Stimulated activated CD8-positive, alpha-beta memory T cell treated with anti-CD3 and anti-CD28 coated beads, Interleukin-15, amount 100 ng/mL, for 4 hours (primary cell): ENCODE measurements around the gene PDXP.
A peak's percentile ranks its signal among the peaks of the same experiment; 100 is the strongest.

Experiments
- DNase-seq, 2 donors: peaks; one replicate each; pipeline ENCODE4 v3.0.0-alpha.2; 2020; ENCODE audit warnings: low read depth in 2 of 2

The PDXP gene

DNA sequence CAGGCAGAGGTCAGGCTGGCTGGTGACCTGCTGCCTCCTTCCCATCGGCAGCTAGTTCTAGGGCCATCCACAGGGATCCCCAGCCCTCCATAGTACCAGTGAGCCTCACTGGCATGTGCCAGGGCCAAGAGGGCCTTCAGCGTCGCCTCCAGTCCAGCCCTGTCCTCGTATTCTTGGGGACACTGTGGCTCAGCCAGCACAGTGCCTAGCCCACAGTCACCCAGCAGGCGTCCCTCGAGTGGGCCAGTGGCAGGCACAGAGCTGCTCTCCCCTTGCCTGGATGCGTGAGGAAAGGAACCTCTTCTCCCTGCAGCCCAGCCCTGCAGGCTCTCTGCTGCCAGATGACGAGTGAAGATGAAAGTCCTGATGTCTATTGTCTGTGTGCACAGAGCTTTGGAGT lies 29.7 kb upstream of the PDXP start:
- no peak for DNase-seq

- no peak for DNase-seq
Measured at GRCh38 chr22:37629928-37630327, 28.6 kb upstream of the PDXP start.

DNA sequence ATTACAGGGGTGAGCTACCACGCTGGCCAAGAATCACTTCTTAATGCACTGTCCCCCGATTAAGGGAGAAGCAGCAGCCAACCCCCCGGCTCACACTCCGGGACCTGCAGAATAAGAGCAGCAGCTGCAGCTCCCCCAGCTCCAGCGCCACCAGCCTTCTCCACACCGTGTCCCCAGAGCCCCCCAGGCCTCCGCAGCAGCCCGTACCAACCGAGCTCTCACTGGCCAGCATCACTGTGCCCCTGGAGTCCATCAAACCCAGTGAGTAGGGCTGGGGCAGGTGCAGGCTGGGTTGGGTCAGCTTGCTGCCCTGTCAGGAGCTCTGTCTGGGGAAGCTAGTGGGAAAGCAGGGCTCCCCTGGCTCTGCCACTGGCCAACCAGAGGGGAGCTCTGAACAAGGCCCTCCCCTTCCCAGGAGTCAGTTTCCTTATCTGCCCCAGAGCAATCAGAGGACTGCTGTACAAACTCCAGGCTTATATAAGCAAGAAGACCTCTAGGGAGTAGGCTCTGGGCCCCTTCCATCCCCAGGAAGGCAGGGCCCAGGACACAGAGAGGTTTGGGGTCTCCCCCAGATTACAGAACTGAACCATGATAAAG lies 27.6 kb upstream of the PDXP start:
- no peak for DNase-seq

- no peak for DNase-seq
Measured at GRCh38 chr22:37631448-37632173, 26.9 kb upstream of the PDXP start.

- DNase-seq, result no peak
Measured at GRCh38 chr22:37632174-37633088, 26.1 kb upstream of the PDXP start.

DNA sequence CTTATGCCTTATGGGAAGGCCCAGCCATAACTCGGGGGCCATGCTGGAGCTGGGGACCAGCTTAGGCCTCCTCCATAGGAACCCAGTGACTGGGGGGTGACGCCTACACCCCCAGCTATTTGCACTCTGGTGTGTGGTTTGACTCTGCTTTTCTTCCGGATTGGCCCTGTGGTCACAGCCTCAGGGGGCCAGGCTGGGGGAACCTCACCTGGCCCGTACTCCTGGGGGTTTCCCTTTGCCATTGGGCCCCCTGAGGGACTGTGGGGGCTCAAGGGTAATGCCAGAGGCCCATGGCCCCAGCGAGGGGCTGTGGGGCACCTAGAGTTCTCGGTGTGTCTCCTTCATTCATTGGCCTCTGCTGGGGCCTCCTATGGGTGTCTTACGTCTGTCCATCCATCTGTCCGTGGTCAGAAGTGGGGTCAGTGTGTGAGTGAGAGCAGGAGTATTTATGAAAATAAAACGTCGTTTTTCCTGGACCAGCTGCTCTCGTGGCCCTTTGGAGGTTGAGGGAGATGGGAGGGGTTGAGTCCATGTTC lies 25.4 kb upstream of the PDXP start:
- no peak for DNase-seq

DNA sequence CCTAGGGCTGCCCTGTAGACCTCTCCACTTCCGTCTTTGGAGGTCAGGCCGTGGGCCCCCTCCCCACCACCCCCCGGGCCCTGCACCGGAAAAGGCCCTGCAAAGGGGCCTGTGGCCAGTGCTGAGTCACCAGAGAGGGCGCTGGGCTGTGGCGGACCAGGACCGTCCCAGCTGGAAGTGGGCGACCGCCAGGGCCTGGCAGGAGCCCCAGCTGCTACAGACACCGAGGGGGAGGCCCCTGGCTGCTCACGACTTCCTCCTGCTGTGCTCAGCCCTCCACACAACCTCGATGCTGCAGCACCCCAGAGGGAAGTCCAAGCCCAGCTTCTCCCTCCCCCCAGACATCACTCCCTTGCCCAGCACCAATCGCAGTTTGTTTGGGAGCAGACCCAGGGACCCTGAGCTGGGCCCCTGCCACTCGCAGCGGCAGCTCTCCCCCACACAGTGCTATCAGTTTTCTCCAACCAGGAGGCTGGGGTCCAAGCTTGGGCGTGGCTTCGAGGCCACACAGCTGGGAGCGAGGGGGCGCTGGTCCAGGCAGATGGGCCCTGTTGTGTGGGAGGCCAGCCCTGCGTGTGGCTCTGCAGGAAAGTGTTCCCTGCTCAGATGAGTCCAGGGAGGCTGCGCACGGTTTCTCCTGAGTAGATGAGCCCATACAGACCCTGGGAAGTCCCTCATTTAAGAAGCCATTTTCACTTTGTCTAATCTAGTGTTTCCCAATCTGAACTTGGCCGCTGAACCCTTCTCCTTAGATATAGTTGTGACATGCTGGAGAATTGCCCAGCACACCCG lies 24.7 kb upstream of the PDXP start:
- DNase-seq, result peak in 1 of 2 donors; percentile 31

GRCh38 chr22:37634417-37634924 lies 24.1 kb upstream of the PDXP start:
- no peak for DNase-seq

GRCh38 chr22:37635157-37635556 lies 23.4 kb upstream of the PDXP start:
- DNase-seq, result no peak

- DNase-seq, result no peak
Measured at GRCh38 chr22:37636186-37636948, 22.2 kb upstream of the PDXP start.

DNA sequence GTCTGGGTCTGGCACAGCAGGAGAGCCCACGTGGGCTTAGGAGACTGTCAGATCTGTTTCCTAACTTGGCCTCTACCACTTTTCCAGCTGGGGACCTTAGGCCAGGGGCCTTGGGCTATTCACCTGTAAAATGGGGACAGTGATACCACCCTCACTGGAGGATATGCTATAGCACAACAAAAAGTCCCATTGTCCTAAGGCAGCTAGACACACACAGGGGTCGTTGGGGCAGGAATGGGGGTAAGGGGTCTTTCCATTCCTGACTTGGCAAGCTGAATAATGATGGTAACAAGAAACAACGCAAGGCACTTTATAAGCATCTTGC lies 21.6 kb upstream of the PDXP start:
- no peak for DNase-seq

DNA sequence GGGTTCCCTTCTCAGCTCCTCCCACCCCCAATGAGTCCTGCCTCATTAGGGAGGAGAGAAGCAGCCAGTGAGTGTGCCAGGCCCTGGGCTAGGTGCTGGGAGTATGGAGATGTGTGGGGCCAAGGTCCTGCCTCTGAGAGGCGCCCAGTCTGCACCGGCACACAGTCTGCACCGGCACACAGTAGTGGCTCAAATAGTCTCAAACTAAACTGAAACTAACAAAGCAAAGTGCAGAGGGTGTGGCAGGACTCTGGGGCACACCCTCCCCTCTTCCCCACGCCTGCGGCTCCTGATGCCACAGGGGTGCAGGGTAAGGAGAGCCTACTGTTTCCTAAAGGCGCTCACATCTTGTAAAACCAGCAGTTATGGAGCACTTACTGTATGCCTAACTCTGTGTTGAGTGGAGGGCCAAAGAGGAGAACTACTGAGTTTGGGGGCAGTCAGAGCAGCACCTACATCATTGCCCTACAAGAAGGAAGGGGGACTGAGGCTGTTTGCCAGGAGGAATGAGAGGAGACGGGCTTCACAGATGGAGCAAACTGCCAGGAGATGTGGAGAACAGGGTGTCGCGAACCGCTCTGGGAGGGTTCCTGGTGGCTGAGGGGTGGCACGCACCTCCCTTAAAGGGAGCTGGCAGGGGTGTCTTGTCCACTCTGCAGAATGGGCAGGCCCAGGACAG lies 20.0 kb upstream of the PDXP start:
- DNase-seq, result no peak

DNA sequence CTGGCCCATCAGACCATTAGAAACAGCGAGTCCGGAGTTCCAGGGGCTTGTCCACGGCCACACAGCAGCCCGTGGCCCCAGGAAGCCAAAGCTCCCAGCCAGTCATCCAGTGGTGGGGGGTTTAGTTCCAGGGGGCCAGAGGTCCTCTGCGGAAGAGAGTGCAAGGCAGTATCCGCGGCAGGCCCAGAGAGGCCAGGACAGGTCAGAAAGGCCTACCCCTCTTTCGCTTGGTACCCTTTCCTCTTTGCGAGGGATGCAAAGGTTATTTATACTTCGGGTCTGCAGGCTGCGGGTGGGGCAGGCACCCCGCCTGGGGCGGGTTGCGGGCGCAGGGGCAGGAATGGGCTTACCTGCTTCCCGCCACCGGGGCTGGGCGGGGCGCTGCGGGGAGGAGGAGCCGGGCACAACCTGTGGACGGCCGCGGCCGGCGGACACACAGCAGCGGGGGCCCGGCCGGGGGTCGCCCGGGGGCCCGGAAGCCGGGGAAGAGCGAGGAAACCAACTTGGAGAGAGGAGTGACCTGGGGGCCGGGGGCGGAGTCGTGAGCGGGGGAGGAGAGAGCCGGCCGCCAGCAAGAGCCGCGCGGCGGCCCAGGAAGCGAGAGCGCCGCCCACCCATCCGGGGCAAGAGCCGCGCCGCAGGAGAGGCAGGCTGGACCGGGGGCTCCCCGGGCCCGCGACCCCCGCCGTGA lies 19.3 kb upstream of the PDXP start, which contains the start of gene SH3BP1:
TSS of gene SH3BP1 (plus strand) at position 600 of the 691 bp plus-strand sequence. CDS start 119 bp downstream, outside the sequence.
- no peak for DNase-seq

DNA sequence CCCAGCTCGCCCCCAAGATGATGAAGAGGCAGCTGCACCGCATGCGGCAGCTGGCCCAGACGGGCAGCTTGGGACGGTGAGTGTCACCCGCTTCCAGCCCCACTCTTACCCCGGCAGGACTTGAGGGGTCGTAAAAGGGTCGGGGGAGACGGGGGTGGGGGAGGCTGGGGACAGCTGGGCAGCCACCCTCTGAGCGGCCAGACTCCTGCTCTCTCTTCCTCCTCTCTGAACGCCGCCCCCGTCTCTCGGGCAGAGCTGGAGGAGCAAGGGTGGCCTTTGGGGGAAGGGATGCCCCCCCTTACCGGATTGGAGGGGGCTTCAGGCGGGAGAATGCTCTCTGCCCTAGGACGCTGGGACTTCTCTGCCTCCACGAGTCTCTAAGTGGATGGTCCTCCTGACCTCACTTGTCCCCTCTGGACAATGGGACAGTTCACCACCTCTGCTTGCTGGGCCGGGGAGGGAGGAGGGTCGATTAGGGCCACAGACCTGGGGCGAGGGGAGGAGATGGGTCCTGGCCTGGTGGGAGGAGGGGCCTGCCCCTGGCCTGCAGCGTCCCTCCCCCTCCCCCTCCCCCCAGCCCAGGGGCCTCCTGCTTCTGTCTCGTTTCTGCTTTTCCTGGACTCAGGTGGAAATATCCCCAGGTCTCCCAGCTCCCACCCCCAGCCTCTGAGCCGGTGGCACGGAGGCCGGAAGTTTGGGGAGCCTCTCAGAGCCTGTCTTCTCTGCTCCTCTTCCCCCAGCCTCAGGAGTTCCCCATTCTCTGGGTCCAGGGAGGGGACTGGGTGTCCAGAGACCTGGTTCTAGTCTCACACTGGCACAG lies 18.5 kb upstream of the PDXP start:
- DNase-seq, result no peak

DNA sequence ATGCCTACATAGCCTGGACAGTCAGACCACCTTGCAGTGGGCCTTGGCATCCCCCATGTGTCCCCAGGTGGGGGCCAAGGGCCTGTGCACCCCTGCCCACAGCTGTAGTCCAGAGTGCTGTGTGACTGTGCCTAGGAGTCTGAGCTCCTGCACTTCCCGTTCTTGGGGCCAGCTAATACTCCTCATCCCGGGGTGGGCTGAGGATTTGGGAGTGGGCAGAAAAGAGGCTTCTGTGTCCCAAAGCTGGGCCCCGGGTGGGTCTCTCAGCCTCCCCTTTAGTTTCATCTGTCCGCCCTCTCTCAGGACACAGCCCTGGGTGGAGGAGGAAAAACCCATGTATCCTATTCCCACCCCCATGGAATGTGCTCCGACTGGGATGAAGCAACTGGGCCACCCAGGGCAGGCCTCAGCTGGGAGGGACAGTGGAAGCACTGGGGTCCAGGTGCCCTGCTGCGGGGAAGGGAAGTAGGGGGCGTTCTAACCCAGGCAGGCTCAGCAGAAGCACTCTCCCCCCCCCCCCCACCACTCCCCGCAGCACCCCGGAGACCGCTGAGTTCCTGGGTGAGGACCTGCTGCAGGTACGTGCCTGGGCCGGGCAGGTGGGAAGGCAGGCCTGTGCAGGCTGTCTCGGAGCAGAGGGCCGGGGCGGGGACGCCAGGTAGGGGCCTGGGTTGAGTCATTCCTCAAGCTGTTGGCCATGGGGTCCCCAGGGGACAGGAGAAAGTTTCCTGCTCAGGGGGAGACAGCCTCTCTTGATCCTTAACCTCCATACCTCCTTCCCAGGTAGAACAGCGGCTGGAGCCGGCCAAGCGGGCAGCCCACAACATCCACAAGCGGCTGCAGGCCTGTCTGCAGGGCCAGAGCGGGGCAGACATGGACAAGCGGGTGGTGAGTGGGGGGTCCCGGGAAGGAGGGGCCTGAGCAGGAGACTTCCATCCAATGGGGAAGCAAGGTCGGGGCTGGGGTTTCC lies 17.6 kb upstream of the PDXP start:
- DNase-seq, result no peak

DNA sequence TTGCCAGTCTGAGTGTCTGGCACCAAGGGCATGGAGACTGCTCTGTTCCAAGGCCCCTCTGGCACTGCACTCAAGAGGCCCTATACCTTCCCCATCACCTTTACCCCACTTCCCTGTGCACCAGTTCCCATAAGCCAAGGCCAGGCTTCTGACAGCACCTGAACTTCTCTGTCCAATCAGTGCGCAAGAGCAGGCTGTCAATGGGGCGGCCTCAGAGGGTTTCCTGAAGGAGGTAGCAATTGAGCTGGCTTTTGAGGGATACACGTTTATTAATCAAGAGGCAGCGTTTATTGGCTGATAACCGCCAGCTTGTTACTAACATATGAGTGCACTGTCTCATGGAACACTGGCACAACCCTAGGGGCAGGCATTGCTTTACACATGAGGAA lies 17.0 kb upstream of the PDXP start:
- no peak for DNase-seq

DNA sequence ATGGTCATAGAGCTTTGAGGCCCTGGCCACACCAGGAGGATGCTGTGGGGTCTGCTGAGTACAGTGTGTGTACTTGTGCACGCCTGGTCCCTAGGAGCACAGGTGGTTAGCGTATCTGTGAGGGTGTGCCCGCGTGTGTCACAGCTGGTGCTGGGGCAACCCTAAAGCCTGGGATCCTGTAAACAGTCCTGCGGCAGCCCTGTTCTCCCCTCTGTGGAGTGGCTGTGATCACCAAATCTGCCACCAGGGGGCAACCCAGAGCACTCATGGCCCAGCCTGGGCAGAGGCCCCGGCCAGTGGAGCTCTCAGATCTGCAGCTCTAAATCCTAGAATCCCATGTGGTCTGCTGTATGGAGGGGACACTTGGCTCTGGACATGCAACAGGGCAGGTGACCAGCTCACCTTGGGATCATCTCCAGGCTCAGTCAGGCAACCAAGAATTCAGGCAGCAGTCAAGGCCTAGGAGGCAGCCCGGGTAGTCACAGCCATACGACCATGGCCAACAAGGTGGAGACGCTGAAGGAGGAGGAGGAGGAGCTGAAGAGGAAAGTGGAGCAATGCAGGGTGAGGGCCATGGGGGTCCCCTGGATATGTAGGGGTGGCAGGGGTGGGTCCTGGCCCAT lies 15.2 kb upstream of the PDXP start:
- DNase-seq, result peak; percentile 58 to 70
